HUES6 (cell line): ENCODE measurements around the gene EDAR.

Experiments
- H3K27ac ChIP-seq: 2 replicates; pipeline ENCODE4 v1.7.0; 2013; ENCODE audit warnings: low read depth, mild to moderate bottlenecking, low read length, inconsistent platforms
- H3K27me3 ChIP-seq: 2 replicates; pipeline ENCODE4 v1.6.1; 2013; ENCODE audit warnings: low read length; ENCODE audit not compliant: control insufficient read depth, insufficient read depth
- H3K36me3 ChIP-seq: 2 replicates; pipeline ENCODE4 v1.6.1; 2013; ENCODE audit warnings: low read length; ENCODE audit not compliant: control insufficient read depth, insufficient read depth
- H3K4me1 ChIP-seq: 2 replicates; pipeline ENCODE4 v1.6.1; 2013; ENCODE audit warnings: low read length; ENCODE audit not compliant: control insufficient read depth, insufficient read depth
- H3K4me3 ChIP-seq: 2 replicates; pipeline ENCODE4 v1.5.1; 2013; ENCODE audit warnings: low read depth, low read length
- H3K9ac ChIP-seq: one replicate; pipeline ENCODE4 v1.6.1; 2013; ENCODE audit warnings: mild to moderate bottlenecking, low read length
- H3K9me3 ChIP-seq: 2 replicates; pipeline ENCODE4 v1.6.1; 2013; ENCODE audit warnings: low read depth, low read length; ENCODE audit not compliant: control insufficient read depth, insufficient read depth

EDAR gene

DNA sequence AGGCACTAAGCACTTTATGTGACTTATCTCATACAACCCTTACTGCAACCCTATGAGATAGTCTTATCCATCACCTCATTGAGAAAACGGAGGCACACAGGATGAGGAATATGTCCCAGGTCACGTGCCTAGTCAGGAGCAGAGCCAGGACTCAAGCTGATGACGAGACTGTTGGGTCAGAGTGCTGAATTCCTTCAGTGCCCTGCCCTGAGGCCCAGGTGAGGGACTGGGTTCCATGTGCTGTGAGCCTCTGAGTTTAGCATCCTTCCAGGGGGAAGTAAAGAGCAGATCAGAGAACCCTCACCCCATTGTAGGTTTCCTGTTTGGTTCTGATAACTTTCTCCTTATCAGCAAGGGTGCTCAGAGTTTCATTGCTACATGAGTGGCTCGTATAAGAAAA, 11.7 kb upstream of the EDAR start:
- H3K4me1 ChIP-seq: no peaks in the 10 kb centered on the region
- no peaks in the 10 kb centered on the region for H3K27me3 ChIP-seq
- no peak overlapping the region for H3K4me3 ChIP-seq

DNA sequence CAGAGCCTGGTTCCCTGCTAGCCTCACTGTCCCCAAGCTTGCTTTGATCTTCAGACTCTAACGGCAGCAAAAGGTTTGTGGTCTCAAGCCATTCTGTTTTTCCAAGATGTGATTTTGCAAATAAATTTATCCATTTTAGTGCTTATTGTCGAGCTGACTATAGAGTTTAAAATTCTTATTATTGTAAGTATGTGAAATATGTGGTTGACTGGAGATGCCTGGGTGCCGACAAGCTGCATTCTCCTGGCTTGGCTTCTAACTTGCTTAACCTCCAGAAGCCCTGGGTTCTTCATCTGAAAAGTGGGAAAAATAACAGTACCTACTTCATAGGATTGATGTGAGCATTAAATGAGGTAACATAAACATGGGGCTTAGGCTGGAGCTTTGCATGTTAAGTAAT, 9.9 kb upstream of the EDAR start:
- Histone ChIP-seq H3K4me1 (no peaks in the 10 kb centered on the region), H3K27ac (no peak overlapping the region), H3K27me3 (no peaks in the 10 kb centered on the region), H3K36me3 (no peaks in the 10 kb centered on the region), H3K9ac (no peak overlapping the region), H3K4me3 (no peak overlapping the region), H3K9me3 (no peaks in the 10 kb centered on the region)

More for the DNA sequence above, 11.7 kb upstream of the EDAR start:
- H3K9ac ChIP-seq: no peak overlapping the region
- H3K36me3 ChIP-seq: no peaks in the 10 kb centered on the region
- H3K9me3 ChIP-seq: no peaks in the 10 kb centered on the region
- H3K27ac ChIP-seq: no peak overlapping the region

DNA sequence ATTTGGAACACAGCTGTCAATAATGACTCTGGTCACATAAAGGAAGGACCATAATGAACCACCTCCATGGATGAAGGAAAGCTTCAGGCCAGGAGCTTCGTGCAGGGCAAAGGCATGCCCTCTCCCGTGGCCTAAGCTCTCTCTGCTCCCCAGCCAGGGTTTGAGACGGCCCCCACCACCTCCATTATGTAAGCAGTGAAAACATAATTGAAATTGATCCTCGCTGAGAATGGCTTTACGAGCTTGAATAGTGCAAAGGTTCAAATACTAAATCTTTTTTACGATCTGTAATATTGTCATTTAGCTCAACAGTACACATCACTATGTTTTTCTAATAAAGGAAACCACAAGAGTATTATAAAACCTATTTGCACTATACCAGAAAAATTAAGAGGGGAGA, 5.2 kb upstream of the EDAR start:
- Histone ChIP-seq H3K27ac (no peak overlapping the region), H3K36me3 (no peaks in the 10 kb centered on the region), H3K4me1 (no peaks in the 10 kb centered on the region), H3K9ac (no peak overlapping the region), H3K27me3 (no peaks in the 10 kb centered on the region), H3K9me3 (no peaks in the 10 kb centered on the region), H3K4me3 (no peak overlapping the region)

DNA sequence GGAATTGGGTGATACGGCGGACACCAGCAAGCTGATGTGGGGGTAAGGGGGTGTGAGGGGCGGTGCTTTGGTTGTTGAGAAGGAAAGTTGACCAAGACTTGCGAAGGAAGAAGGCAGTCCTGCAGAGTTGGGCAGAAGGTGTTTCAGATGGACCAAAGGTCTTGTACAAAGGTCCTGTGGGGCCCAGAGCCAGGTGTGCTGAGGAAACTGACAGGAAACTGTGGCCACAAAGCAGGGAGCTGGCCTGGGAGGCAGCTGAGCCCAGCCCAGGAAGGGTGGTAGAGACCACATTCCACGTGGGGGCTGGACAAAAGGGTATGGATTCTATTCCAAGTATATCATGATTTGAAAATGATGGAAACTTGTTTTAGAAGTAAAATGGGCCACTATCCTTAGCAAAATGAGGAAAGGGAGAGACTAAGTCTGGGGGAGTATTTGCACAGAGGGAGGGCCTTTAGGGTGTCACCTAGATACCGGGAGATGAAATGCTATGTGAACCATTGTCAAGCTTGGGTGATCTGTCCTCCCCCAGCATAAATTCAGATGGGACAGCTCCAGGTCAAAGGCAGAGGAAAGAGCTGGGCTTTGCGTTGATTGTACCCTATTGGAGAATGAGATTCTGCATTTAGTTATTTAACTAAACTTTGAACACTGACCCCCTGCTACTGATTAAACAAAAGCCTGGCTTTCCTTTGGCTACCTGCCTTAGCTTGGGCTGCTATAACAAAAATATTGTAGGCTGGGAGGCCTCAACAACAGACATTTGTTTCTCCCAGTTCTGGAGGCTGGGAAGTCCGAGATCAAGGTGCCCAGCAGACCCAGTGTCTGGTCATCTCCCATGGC, 4.3 kb upstream of the EDAR start:
- H3K4me3 ChIP-seq: no peak overlapping the region
- no peaks in the 10 kb centered on the region for H3K27me3 ChIP-seq
- H3K9me3 ChIP-seq: no peaks in the 10 kb centered on the region
- no peak overlapping the region for H3K27ac ChIP-seq
- no peak overlapping the region for H3K9ac ChIP-seq
- H3K36me3 ChIP-seq: no peaks in the 10 kb centered on the region
- H3K4me1 ChIP-seq: peaks cover 4% of the 10 kb centered on the region; the same call in 1 of the 2 replicates

DNA sequence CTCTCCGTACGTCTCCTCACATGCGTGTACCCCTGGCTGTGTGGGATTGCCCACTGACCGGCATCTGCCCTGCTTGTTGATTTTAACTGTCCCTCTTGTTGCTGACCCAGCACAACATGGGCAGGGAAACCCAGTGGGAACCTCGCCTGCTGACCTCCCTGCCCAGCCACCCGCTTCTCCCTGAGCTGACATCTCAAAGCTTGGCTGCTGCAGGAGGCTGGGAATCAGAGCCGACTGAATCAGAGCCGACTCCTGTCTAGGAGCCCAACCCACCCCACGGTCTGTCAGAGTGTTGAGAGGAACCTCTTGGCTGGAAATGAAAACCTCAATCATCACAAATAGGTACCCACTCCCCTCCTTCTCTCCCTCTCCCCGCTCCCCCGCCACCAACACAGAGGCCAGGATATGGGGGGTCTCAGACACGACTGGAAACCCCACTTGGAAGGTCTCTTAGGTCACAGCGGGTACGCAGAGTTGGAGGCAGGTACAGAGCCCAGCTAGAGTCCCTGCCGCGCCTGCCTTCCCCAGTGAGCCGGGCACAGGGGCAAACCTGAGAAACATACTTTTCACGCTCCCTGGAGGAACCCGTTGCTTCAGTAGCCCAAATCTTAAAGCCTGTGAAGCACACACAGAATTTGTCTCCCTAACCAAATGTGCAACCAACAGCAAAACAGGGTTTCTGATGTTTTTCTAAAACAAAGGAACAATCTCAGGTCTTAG, 784 bp downstream of the EDAR start:
- no peak overlapping the region for H3K9ac ChIP-seq
- no peak overlapping the region for H3K4me3 ChIP-seq
- H3K27me3 ChIP-seq: no peaks in the 10 kb centered on the region
- peaks cover 4% of the 10 kb centered on the region; the same call in 1 of the 2 replicates for H3K4me1 ChIP-seq
- H3K27ac ChIP-seq: no peak overlapping the region
- H3K9me3 ChIP-seq: no peaks in the 10 kb centered on the region
- H3K36me3 ChIP-seq: no peaks in the 10 kb centered on the region

DNA sequence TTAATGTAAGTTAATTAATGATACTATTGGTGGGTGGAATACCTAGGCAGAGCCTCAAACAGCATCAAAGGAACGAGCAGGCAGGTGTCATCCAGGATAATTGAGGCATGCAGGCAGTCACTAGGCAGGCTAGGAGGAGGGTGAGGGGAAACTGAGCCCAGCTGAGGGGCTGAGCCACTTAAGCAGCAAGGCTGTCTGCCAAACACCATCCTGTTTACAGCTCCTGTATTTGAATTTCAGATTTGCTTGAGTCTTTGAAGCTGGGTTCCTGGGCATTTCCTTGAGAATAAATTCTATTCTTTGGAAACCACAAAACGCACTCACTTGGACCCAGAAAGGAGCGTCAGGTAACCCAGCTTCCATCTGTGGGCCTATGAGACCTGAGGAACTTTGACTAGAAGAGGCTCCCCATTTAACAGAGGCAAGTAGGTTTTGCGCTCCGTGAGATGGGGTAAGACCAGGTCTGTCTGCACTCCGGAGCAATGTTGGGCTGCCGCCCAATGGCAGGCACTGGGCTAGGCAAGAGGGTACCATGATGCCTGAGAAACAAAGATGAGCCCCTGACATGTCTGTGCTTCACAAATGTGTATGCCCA, 2.0 kb downstream of the EDAR start:
- H3K27me3 ChIP-seq: no peaks in the 10 kb centered on the region
- H3K9ac ChIP-seq: no peak overlapping the region
- H3K4me1 ChIP-seq: peaks cover 4% of the 10 kb centered on the region; the same call in 1 of the 2 replicates
- H3K36me3 ChIP-seq: no peaks in the 10 kb centered on the region
- H3K27ac ChIP-seq: no peak overlapping the region
- no peaks in the 10 kb centered on the region for H3K9me3 ChIP-seq
- no peak overlapping the region for H3K4me3 ChIP-seq

DNA sequence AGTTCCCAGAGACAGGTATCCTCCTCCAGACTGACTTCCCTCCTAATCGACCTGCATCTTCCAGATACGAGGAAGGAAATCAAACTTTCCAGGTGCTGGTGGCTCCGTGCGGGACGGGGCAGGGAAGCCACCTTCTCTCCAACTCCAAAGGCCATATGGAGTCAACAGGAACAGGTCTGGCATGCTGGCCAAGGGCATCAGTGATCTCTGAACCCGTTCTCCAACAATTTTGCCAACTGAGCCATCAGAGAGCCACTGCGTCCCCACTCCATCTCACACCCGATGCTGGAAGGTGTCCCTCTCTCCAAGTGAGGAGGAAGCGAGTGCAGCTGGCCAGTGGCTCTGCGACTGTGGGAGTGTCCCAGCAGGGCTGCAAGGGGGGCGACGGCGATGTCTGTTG, 5.4 kb downstream of the EDAR start:
- Histone ChIP-seq H3K9ac (no peak overlapping the region), H3K27me3 (no peaks in the 10 kb centered on the region), H3K9me3 (no peaks in the 10 kb centered on the region), H3K27ac (no peak overlapping the region), H3K4me3 (no peak overlapping the region), H3K36me3 (no peaks in the 10 kb centered on the region), H3K4me1 (peaks cover 7% of the 10 kb centered on the region; the same call in 1 of the 2 replicates)

DNA sequence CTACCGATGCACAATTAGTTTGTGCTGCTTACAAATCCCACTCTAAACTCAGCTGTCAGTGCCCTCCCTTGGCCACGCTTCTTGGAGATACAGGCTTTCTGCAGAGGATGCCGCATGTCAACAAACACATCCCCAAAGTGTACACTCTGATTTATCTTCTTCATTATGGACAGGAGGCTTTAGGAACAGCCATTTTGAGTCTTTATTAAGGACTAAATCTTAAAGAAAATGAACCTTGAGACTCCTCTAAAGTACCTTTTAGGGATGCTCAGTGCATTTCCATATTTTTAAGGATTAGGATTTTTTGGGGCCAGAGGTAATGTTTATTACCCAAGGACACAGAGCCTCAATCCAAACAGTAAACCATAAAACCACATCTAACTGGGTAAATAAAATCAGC, 6.0 kb downstream of the EDAR start:
- Histone ChIP-seq H3K27me3 (no peaks in the 10 kb centered on the region), H3K9me3 (no peaks in the 10 kb centered on the region), H3K9ac (no peak overlapping the region), H3K36me3 (no peaks in the 10 kb centered on the region), H3K27ac (no peak overlapping the region), H3K4me1 (peaks cover 7% of the 10 kb centered on the region; the same call in 1 of the 2 replicates), H3K4me3 (no peak overlapping the region)

DNA sequence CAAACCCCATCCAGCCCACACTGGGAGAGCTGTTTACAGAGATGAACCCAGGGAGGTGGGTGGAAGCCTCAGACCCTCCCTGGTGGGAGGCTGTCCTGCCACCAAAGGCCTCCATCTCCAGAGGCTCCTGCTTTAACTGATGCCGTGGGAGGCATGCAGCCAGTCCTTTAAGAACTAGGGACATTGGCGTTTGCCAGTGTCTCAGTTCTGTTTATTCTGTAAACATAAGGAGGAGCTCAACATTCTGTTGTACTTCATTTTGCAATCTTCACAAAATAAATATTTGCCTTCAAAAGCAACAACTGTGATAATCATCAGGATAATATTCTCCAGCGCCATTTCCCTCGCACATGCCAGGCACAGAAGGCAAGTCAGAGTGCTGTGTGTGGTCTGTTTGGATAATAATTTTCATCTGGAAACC, 6.8 kb downstream of the EDAR start:
- no peak overlapping the region for H3K9ac ChIP-seq
- no peak overlapping the region for H3K4me3 ChIP-seq
- no peaks in the 10 kb centered on the region for H3K9me3 ChIP-seq
- H3K27ac ChIP-seq: no peak overlapping the region
- H3K27me3 ChIP-seq: no peaks in the 10 kb centered on the region
- no peaks in the 10 kb centered on the region for H3K36me3 ChIP-seq
- H3K4me1 ChIP-seq: peaks cover 7% of the 10 kb centered on the region; the same call in 1 of the 2 replicates

DNA sequence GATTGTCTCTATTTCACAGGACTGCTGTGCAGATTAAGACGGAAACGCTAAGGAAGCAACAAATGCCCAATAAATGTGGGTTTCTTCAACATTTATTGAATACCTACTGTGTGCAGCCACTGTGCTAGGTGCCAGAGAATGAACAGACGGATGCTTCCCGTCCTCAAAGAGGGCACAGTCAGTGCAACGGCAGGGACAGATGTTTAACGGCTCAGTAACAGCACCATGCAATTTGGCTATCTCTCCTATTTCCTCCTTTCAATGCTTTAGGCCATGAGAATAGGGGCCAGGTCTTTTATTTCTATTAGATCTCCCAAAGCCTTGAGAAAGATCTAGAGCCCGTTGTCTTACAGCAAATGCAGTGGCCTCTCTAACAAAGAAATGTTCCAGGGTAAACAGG, 7.2 kb downstream of the EDAR start:
- Histone ChIP-seq H3K27me3 (no peaks in the 10 kb centered on the region), H3K27ac (no peak overlapping the region), H3K9ac (no peak overlapping the region), H3K36me3 (no peaks in the 10 kb centered on the region), H3K9me3 (no peaks in the 10 kb centered on the region), H3K4me3 (no peak overlapping the region), H3K4me1 (peaks cover 7% of the 10 kb centered on the region; the same call in 1 of the 2 replicates)

DNA sequence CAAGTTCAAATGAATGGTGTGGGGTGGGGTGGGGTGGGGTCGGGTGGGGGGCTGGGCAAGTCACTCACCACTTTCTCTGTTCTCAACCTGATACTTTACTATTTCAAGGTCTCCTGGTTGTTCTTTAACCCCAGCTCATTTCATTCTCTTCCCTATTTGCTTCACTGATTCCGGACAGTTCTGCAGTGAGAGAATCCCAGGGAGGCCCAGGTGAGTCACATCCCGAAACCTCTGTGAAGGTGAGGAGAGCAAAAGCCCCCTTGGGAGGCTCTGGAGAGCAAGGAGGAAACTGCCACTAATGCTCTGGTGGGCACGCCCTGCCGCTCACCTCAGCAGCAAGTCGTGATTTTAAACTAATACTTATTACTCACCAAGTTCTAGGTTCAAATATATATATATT, 8.9 kb downstream of the EDAR start:
- no peaks in the 10 kb centered on the region for H3K36me3 ChIP-seq
- H3K9ac ChIP-seq: no peak overlapping the region
- H3K27ac ChIP-seq: no peak overlapping the region
- peaks cover 7% of the 10 kb centered on the region; the same call in 1 of the 2 replicates for H3K4me1 ChIP-seq
- no peak overlapping the region for H3K4me3 ChIP-seq
- H3K9me3 ChIP-seq: no peaks in the 10 kb centered on the region
- no peaks in the 10 kb centered on the region for H3K27me3 ChIP-seq
